ENCODE data around the gene C19orf81. TPM values are rescaled to one million over a fixed set of nuclear protein-coding genes. Genes with fewer than 3 reads are reported as not detected.

Gene C19orf81
- total and polyA plus RNA-seq, 2 of the 8 experiments (the other 6 are each of a cell fraction or from before 2014, with no cell fraction given), result 11.7 to 13.0 TPM

- no peaks in the 10 kb centered on the region for H3K79me1 ChIP-seq (ENCODE audit: low read depth, low read length)
- H3K79me2 ChIP-seq (ENCODE audit: control insufficient read depth in 1 of 2, insufficient read depth in 2 of 2, low read length in 2 of 2), result no peaks in the 10 kb centered on the region
- H3K27ac ChIP-seq (ENCODE audit: low read depth, low read length), result no peak overlapping the region
- ChIA-PET POLR2A (ENCODE audit: partially characterized antibody) (interaction anchor here (1.1 to 1.6 kb wide), 2 partner anchors 9 to 118 kb away, joined by 3 to 5 read pairs; no protein-coding TSS in a partner anchor), CTCF (ENCODE audit: partially characterized antibody) (interaction anchor here (1.3 kb wide), 1 partner anchor 94 kb away, joined by 3 read pairs; no protein-coding TSS in a partner anchor)
- no peak overlapping the region for H2AFZ ChIP-seq (ENCODE audit: low read length)
- no peaks in the 10 kb centered on the region for H3K9me3 ChIP-seq (ENCODE audit: insufficient read depth in 2 of 2, low read depth in 1 of 2, low read length in 1 of 2)
- no peak overlapping the region for H3K56ac ChIP-seq (replicated peaks; ENCODE audit: insufficient read length, low read depth, low read length)
- H2BK120ac ChIP-seq (replicated peaks; ENCODE audit: low read depth, low read length), result no peak overlapping the region
- H2BK12ac ChIP-seq (ENCODE audit: low read depth, low read length), result no peak overlapping the region
- H3K23ac ChIP-seq (ENCODE audit: insufficient read length), result no peak overlapping the region
- H4K20me1 ChIP-seq (replicated peaks in 1 of 2; ENCODE audit: control insufficient read depth in 1 of 2, insufficient read depth in 2 of 2, low read length in 2 of 2), result peaks cover 0 to 2% of the 10 kb centered on the region in 2 experiments
- H4K5ac ChIP-seq (ENCODE audit: insufficient read length, low read depth, low read length), result no peak overlapping the region
- no peak overlapping the region for H2BK15ac ChIP-seq (ENCODE audit: low read length)
- H2BK20ac ChIP-seq (ENCODE audit: low read length), result no peak overlapping the region
- H3K9ac ChIP-seq (replicated peaks in 1 of 4; ENCODE audit: extremely low read depth in 1 of 4, low read depth in 3 of 4, low read length in 3 of 4), result no peak overlapping the region
- WGBS, 2 experiments (ENCODE audit: extremely low coverage in 1 of 2, insufficient coverage in 1 of 2, insufficient read length in 1 of 2, insufficient replicate concordance in 2 of 2, low coverage in 1 of 2, low lambda C conversion rate in 2 of 2, missing lambda C conversion rate in 1 of 2), result 21% methylated on average over 28 of the region's 50 CpGs; no CpG with 5 or more reads in 1 of the 2 experiments
- H3K14ac ChIP-seq (ENCODE audit: insufficient read length), result no peak overlapping the region
- no peak overlapping the region for H3K4ac ChIP-seq (replicated peaks; ENCODE audit: insufficient read length, low read depth, low read length)
- H2BK5ac ChIP-seq (ENCODE audit: low read depth, low read length), result no peak overlapping the region
- no peak overlapping the region for H4K91ac ChIP-seq (replicated peaks; ENCODE audit: insufficient read length, low read length)
- H3K4me1 ChIP-seq (replicated peaks in 1 of 4; ENCODE audit: control insufficient read depth in 3 of 4, insufficient read depth in 4 of 4, low read length in 3 of 4), result peaks cover 0 to 8% (median 4%) of the 10 kb centered on the region in 4 experiments; a peak in 4 of 7 replicates
- no peak overlapping the region for H4K8ac ChIP-seq (ENCODE audit: extremely low read depth, insufficient read depth, low read length)
- DNase-seq (ENCODE audit: low read depth in 1 of 2, low spot score in 2 of 2) (peak in 1 of 2 experiments; percentile 83), FAIRE-seq (no peak)
- H3K18ac ChIP-seq (ENCODE audit: extremely low read depth, low read length), result no peak overlapping the region; the same call in 1 of the 2 replicates
- H2AK5ac ChIP-seq (ENCODE audit: low read depth, low read length), result no peak overlapping the region
- peak overlapping the region; percentile 39 to 70 for H3K4me2 ChIP-seq (ENCODE audit: insufficient read depth in 1 of 2, low read depth in 2 of 2, low read length in 2 of 2)
- peak overlapping the region; percentile 20 to 53 (median 33) for H3K4me3 ChIP-seq (ENCODE audit: extremely low read depth in 1 of 4, insufficient read depth in 2 of 4, low read depth in 3 of 4, low read length in 4 of 4)
- H3K23me2 ChIP-seq (ENCODE audit: low read depth, low read length), result no peaks in the 10 kb centered on the region; the same call in 1 of the 2 replicates
- peaks cover 8 to 65% (median 51%) of the 10 kb centered on the region in 4 experiments for H3K27me3 ChIP-seq (replicated peaks in 1 of 4; ENCODE audit: control insufficient read depth in 3 of 4, extremely low read depth in 1 of 4, insufficient read depth in 3 of 4, low read length in 3 of 4)
- no peaks in the 10 kb centered on the region for H3K36me3 ChIP-seq (ENCODE audit: control insufficient read depth in 2 of 4, insufficient read depth in 4 of 4, low read length in 3 of 4)
- TF ChIP-seq, protein P1, sequence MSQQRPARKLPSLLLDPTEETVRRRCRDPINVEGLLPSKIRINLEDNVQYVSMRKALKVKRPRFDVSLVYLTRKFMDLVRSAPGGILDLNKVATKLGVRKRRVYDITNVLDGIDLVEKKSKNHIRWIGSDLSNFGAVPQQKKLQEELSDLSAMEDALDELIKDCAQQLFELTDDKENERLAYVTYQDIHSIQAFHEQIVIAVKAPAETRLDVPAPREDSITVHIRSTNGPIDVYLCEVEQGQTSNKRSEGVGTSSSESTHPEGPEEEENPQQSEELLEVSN (IDR thresholded peaks at IDR 0.05), result no peak
Measured at GRCh38 chr19:50686310-50687032, 37.2 kb downstream of the C19orf81 start.
